NCI-H1092 (cell line): ENCODE results near the gene LAMP5.

Source experiments
- DNase-seq: peaks from one replicate; lab custom pipeline; 2025; lab: John Stamatoyannopoulos, UW

LAMP5 gene

GRCh38 chr20:9500121-9500520, 14.3 kb upstream of the LAMP5 start:
- no peak for DNase-seq

- DNase-seq = no peak
Measured at GRCh38 chr20:9501473-9501872, 12.9 kb upstream of the LAMP5 start.

GRCh38 chr20:9503526-9504245, 10.7 kb upstream of the LAMP5 start:
- no peak for DNase-seq

- DNase-seq = no peak
Measured at GRCh38 chr20:9506280-9506821, 8.0 kb upstream of the LAMP5 start.

- DNase-seq = no peak
Measured at GRCh38 chr20:9506964-9507369, 7.4 kb upstream of the LAMP5 start.

GRCh38 chr20:9507544-9508239, 6.7 kb upstream of the LAMP5 start:
- no peak for DNase-seq

- DNase-seq = no peak
Measured at GRCh38 chr20:9508240-9508661, 6.1 kb upstream of the LAMP5 start.

- no peak for DNase-seq
Measured at GRCh38 chr20:9508696-9509178, 5.7 kb upstream of the LAMP5 start.

GRCh38 chr20:9509246-9509645, 5.1 kb upstream of the LAMP5 start:
- DNase-seq = no peak

GRCh38 chr20:9510911-9511310, 3.5 kb upstream of the LAMP5 start:
- DNase-seq = no peak

GRCh38 chr20:9514072-9514460, 324 bp upstream of the LAMP5 start:
- no peak for DNase-seq

- no peak for DNase-seq
Measured at GRCh38 chr20:9515214-9515585, 810 bp downstream of the LAMP5 start.

- DNase-seq = no peak
Measured at GRCh38 chr20:9515741-9516233, 1.4 kb downstream of the LAMP5 start.

- DNase-seq = no peak
Measured at GRCh38 chr20:9516234-9516871, 2.0 kb downstream of the LAMP5 start.

- no peak for DNase-seq
Measured at GRCh38 chr20:9517297-9518162, 3.1 kb downstream of the LAMP5 start.

- DNase-seq = no peak
Measured at GRCh38 chr20:9518576-9519175, 4.3 kb downstream of the LAMP5 start.

GRCh38 chr20:9520086-9520485, 5.7 kb downstream of the LAMP5 start:
- no peak for DNase-seq

- no peak for DNase-seq
Measured at GRCh38 chr20:9523636-9524035, 9.2 kb downstream of the LAMP5 start.

- DNase-seq = no peak
Measured at GRCh38 chr20:9531581-9531980, 17.2 kb downstream of the LAMP5 start.

- no peak for DNase-seq
Measured at GRCh38 chr20:9532069-9532838, 17.9 kb downstream of the LAMP5 start.
